DMS79 (cell line): ENCODE results near the gene PDAP1.
"Not testable (repeated sequence)": the region's sequence is repeated elsewhere in the genome, so short reads cannot be mapped to it uniquely, and the experiment has no call there.

Experiments used
- DNase-seq: peaks from one replicate; lab custom pipeline; 2025; lab: John Stamatoyannopoulos, UW

The PDAP1 gene

GRCh38 chr7:99350641-99351040 lies 57.8 kb downstream of the PDAP1 start:
- not testable (repeated sequence) for DNase-seq
